ENCODE data around the gene MACROD2.

MACROD2 gene

GRCh38 chr20:14838663-14839628, 843.6 kb downstream of the MACROD2 start:
- DNase-seq: no peak

DNA sequence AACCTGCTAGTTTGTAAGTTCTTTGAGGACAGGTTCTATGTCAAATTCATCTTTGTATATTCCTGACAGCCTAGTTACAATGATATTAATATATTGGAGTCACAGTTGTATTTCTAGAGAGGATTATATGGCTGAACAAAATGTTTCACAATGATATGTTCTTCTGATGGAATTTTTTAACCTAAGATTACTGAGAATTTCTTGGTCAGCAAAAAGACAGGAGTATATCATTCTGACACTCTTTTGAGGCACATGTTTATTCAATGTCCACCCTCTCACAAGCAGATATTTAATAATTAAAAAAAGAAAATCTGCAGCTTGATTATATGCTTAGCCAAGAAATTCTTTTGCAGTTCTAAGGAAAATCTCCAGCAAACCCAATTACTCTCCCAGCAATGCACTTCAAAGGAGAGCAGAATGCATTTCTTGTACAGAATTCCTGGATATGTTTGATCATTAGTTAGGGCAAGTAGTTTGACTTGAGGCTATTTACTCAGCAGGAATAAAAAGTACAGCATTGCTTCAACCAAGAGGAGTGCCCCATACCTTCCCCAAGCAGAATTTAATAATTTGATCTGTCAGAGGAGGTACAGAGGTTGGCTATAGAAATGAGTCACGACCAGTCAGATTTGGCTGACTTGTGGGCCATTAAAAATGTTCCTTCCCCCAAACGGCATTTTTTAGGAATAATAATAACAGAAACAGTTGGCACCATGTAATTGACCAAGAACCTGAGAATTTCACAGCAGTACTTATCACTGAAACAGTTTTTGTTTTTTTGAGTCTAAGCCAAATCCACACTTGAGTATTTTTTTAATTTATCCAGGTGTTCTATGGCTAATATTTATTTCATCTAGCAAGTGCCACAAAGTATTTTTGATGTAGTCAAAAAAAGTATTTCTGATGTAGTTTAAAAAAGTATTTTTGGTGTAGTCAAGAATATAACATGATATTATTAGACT, 850.2 kb downstream of the MACROD2 start:
- no peak for DNase-seq

GRCh38 chr20:14848806-14849205, 853.5 kb downstream of the MACROD2 start:
- DNase-seq: no peak

DNA sequence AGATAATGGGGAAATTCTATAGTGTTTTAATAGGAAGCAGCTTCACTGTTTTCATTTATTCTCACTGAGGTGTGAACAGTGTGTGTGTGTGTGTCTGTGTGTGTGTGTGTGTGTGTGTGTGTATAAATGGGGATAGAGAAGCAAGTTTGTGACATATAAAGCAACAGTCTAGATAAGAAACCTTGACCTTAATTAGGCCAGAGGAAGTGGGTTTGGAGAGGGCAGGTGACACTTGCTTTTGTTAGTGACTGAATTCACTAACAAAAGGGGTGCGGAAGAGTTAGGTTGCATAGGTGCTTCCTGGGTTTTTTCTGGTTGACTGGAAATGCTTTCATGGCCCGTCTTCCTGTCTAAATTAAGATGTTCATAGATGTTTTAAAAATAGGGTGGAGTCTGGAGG, 857.8 kb downstream of the MACROD2 start:
- no peak for DNase-seq

GRCh38 chr20:14855171-14855570, 859.9 kb downstream of the MACROD2 start:
- no peak for DNase-seq

DNA sequence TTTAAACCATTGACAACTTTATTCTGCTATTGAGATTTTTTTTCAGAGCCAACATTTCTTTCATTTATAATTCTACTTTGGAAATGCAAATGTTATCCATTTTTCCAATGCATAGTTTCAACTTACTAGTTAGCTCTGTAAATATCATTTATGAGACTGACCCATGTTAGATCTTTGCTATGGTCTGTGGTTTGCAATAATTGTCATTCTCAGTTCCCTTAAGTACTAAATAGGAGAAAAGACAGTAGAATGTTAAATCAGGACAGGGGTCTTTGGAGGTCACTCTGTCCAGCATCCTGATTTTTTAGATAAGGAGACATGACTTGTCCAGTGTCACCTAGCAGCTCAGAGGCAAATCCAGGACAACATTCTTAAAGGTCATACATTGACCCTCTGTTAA, 864.3 kb downstream of the MACROD2 start:
- DNase-seq: no peak

DNA sequence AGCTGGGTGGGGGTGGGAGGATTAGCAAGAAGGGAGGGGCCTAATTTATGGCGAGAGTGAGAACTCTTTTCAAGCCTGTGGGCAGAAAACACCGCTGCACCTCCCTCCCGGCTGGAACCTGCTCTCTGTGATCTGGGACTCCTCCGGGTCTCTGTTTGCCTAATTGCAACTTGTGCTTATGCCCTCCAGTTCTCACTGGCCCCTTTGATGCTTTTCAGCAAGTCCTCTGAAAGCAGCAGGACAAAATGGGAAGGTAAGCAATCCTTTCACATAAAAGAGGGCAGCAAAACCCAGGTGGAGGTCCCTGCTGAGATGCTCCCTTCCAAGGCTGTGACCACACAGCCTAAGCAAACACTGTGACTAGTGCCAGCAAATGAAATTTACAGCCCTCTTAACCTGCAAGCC, 865.1 kb downstream of the MACROD2 start:
- no peak for DNase-seq

DNA sequence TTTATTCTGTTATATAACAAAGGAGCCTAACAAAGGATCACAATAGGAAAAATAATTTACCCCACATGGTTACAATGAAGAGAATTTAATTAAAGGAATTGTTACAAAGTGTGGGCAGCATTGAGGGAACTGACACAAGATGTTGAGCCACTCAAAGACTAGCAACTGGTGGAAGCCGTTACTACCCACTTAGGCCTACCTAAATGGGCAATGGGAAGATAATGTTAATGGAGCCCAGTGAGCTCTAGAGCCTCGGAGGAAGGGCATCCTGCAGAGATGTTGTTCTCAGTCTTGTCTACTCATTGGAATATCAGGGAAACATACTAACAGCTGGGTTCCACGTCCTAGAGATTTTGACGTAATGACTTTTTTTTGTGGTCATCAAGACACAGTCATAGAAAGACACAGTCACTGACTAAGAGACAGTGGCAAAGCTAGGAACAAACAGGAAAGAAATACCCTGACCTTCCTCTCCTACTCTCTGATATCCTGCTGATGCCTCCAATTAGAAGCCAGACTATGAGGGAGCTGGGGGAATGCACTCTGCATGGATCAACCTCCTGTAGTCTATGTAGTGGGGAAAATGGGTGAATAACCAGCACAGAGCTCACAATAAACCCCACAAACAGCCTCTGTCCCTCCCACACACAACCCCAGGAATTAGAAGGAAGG, 865.8 kb downstream of the MACROD2 start:
- DNase-seq: no peak

DNA sequence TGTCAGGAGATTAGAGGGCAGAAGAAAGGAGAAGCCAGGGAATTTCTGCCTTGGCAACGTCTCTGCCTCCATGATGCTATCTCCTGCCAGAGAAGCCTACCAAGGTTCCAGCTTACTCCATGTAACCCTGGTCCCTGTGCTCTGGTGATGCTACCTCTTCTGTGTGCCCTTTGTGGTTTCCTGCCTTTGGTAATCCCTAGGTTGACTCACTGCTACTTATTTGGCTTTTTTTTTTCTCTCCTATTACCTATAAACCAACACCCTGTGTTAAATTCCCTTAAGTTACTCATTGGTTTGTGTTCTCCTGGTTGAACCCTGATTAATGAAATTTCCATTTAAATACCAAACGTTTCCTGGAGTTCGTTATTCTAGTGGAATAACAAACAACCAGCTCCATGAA, 869.9 kb downstream of the MACROD2 start:
- no peak for DNase-seq

GRCh38 chr20:14865731-14866130, 870.4 kb downstream of the MACROD2 start:
- DNase-seq: no peak

GRCh38 chr20:14866841-14867514, 871.7 kb downstream of the MACROD2 start:
- DNase-seq: no peak

DNA sequence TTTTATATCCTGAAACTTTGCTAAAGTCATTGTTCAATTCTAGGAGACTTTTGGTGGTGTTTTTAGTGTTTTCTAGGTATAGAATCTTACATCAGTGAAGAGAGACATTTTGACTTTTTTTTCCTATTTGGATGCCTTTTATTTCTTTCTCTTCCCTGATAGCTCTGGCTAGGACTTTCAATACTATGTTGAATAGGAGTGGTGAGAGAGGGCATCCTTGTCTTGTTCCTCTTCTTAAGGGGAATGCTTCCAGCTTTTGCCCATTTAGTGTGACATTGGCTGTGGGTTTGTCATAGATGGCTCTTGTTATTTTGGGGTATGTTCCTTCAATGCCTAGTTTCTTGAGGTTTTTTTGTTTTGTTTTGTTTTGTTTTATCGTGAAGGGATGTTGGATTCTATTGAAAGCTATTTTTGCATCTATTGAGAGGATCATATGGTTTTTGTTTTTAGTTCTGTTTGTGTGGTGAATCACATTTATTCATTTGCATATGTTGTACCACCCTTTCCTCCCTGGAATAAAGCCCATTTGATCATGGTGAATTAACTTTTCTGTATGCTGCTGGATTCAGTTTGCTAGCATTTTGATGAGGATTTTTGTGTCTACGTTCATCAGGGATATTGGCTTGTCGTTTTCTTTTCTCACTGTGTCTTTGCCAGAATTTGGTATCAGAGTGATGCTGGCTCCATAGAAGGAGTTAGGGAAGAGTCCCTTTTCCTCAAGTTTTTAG, 882.1 kb downstream of the MACROD2 start:
- no peak for DNase-seq

- no peak for DNase-seq
Observed at GRCh38 chr20:14878676-14879019, 883.3 kb downstream of the MACROD2 start.

- DNase-seq: no peak
Observed at GRCh38 chr20:14879020-14879697, 883.8 kb downstream of the MACROD2 start.

- no peak for DNase-seq
Observed at GRCh38 chr20:14879839-14880238, 884.5 kb downstream of the MACROD2 start.

GRCh38 chr20:14881518-14881917, 886.2 kb downstream of the MACROD2 start:
- DNase-seq: no peak

- no peak for DNase-seq
Observed at GRCh38 chr20:14882157-14882556, 886.8 kb downstream of the MACROD2 start.

GRCh38 chr20:14882846-14883245, 887.5 kb downstream of the MACROD2 start:
- DNase-seq: no peak

DNA sequence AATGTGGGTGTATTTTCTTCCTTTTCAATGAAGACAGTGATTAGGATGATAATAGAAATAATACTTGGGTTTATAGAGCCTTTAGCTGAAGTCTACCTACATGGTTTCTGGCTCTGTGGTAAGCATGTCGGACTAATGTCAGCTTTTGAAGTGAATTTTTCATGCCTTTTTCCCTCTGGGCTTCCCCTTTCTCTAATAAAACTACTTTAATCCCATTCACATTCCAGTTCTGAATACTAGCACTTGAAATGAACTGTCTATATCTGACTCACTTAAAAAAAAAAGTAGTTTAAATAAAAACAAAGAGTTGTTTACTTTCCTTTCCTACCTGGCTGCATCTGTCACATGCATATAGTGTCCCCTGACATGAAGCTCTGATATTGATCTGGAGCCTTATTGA, 888.0 kb downstream of the MACROD2 start:
- no peak for DNase-seq

GRCh38 chr20:14885661-14886060, 890.3 kb downstream of the MACROD2 start:
- no peak for DNase-seq

DNA sequence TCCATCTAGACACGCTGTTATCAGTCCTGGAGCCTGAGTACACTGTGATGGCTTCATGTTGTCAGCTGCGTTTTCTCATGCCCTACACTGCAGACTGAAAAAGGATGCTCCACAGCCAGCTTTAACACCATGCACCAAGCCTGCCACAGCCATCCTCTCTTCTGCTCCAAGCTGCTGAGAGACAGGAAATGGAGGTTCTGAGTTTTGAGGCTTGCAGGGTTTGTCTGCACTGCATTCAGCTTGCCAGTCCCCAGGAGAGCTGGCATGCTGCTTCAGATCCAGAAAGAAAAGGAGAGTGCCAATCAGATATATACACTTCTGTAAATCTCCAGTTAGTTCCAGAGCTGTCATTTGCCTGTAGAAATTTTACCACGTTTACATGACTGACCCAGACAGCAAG, 892.8 kb downstream of the MACROD2 start:
- DNase-seq: no peak
